HepG2 (cell line): ENCODE measurements around the gene MYOM1. TPM values are rescaled to one million over a fixed set of nuclear protein-coding genes. Genes with fewer than 3 reads are reported as not detected.

Source experiments
- CEBPG ChIP-seq: IDR thresholded peaks from 2 replicates; pipeline ENCODE4 v1.6.1; 2016
- ETV5 ChIP-seq: IDR thresholded peaks from 2 replicates; pipeline ENCODE4 v1.6.1; 2018; ENCODE audit warnings: missing biosample characterization, missing genetic modification reagents, inconsistent platforms, borderline replicate concordance
- FOXP1 ChIP-seq, 2 experiments: fragments of 450-650 bp in 1 of 2; IDR thresholded peaks; 2 replicates each; pipeline ENCODE4 v1.6.1; 2017 to 2018; ENCODE audit warnings: antibody characterized with exemption in 1 of 2
- GATAD2A ChIP-seq: IDR thresholded peaks from 2 replicates; pipeline ENCODE4 v1.6.1; 2016
- HNF4G ChIP-seq, 2 experiments: sonication (generic) in 1 of 2; formaldehyde crosslinking in 1 of 2; IDR thresholded peaks; 2 replicates each; pipeline versions ENCODE4 v1.4.0 to v1.6.1; 2011 to 2020; ENCODE audit warnings: borderline replicate concordance in 2 of 2, low read depth in 2 of 2, mild to moderate bottlenecking in 2 of 2, low read length in 1 of 2, missing genetic modification reagents in 1 of 2, moderate library complexity in 1 of 2
- MAZ ChIP-seq, 2 experiments: sonication (generic) in 1 of 2; formaldehyde crosslinking in 1 of 2; IDR thresholded peaks; 2 replicates each; pipeline versions ENCODE4 v1.5.0 to v1.6.1; 2012 to 2020; ENCODE audit warnings: low read depth in 2 of 2, mild to moderate bottlenecking in 2 of 2, borderline replicate concordance in 1 of 2, improper control_type of control experiment in 1 of 2, low read length in 1 of 2, missing genetic modification reagents in 1 of 2, moderate library complexity in 1 of 2
- MEIS1 ChIP-seq: sonication (generic); formaldehyde crosslinking; IDR thresholded peaks from 2 replicates; pipeline ENCODE4 v1.9.0; 2021; ENCODE audit warnings: mild to moderate bottlenecking, missing genetic modification reagents, moderate library complexity, borderline replicate concordance
- MYNN ChIP-seq: sonication (generic); formaldehyde crosslinking; IDR thresholded peaks from 2 replicates; pipeline ENCODE4 v1.4.0; 2020; ENCODE audit warnings: mild to moderate bottlenecking, low read depth, missing genetic modification reagents
- NR2F1 ChIP-seq, 2 experiments: fragments of 450-650 bp in 1 of 2; formaldehyde crosslinking in 1 of 2; IDR thresholded peaks; 2 replicates each; pipeline versions ENCODE4 v1.5.0 to v1.6.1; 2016 to 2020; ENCODE audit warnings: mild to moderate bottlenecking in 1 of 2, missing compliant biosample characterization in 1 of 2, missing genetic modification reagents in 1 of 2, moderate library complexity in 1 of 2
- NR2F6 ChIP-seq, 2 experiments: IDR thresholded peaks; 2 replicates each; pipeline ENCODE4 v1.6.1; 2016; ENCODE audit warnings: antibody characterized with exemption in 1 of 2, mild to moderate bottlenecking in 1 of 2
- PAXIP1 ChIP-seq: sonication (generic); formaldehyde crosslinking; conservative IDR thresholded peaks from 2 replicates; pipeline ENCODE4 v1.4.0; 2020; ENCODE audit warnings: mild to moderate bottlenecking, missing genetic modification reagents, moderate library complexity
- SOX6 ChIP-seq, 2 experiments: fragments of 450-650 bp in 1 of 2; sonication (generic) in 1 of 2; formaldehyde crosslinking in 1 of 2; IDR thresholded peaks; 2 replicates each; pipeline versions ENCODE4 v1.4.0 to v1.6.1; 2017 to 2020; ENCODE audit warnings: antibody characterized with exemption in 1 of 2, mild to moderate bottlenecking in 1 of 2, missing genetic modification reagents in 1 of 2
- TAF1 ChIP-seq: sonication (generic); formaldehyde crosslinking; IDR thresholded peaks from 2 replicates; pipeline ENCODE4 v1.4.0; 2020; ENCODE audit warnings: missing genetic modification reagents
- TBX2 ChIP-seq: sonication (generic); formaldehyde crosslinking; IDR thresholded peaks from 2 replicates; pipeline ENCODE4 v1.5.0; 2020; ENCODE audit warnings: missing genetic modification reagents, mild to moderate bottlenecking, borderline replicate concordance
- polyA plus RNA-seq, 8 experiments: library from polyadenylated mRNA; depleted of rRNA in 3 of 8; stranded (reverse) in 7 of 8; unstranded in 1 of 8; fragments of >200 nt; fragmentation: Illumina TruSeq in 4 of 8; extraction: Trizol in 4 of 8; gene quantifications; 2 replicates each; pipeline versions ENCODE4 v1.2.1 to v1.2.3, GENCODE V29; 2011 to 2016; ENCODE audit warnings: low read depth in 4 of 8, missing spikeins in 1 of 8, mixed read lengths in 1 of 8; ENCODE audit not compliant: insufficient read depth in 1 of 8
- total RNA-seq, 5 experiments: library from RNA; depleted of rRNA; stranded (reverse); fragments of >200 nt; fragmentation: Illumina TruSeq; extraction: Trizol; gene quantifications; 2 replicates each; pipeline ENCODE4 v1.2.3, GENCODE V29; 2016; ENCODE audit warnings: low read depth in 1 of 5
- TF ChIP-seq, protein P1 (sequence below): sonication (generic); formaldehyde crosslinking; IDR thresholded peaks from 2 replicates; pipeline ENCODE4 v1.4.0; 2020; ENCODE audit warnings: mild to moderate bottlenecking, low read depth, missing genetic modification reagents
- TF ChIP-seq, protein P2 (sequence below): IDR thresholded peaks from 2 replicates; pipeline ENCODE4 v1.4.0; 2020; ENCODE audit warnings: mild to moderate bottlenecking, missing genetic modification reagents

The MYOM1 gene
- total and polyA plus RNA-seq, 2 of the 13 experiments (the other 11 are each of a cell fraction or from before 2014, with no cell fraction given): 0.46 to 0.98 TPM

- TF ChIP-seq ETV5 (CRISPR knock-in tag): no peak
- no peak for TF ChIP-seq MYNN (CRISPR knock-in tag)
- TF ChIP-seq CEBPG (CRISPR knock-in tag): peak; percentile 11; the same call in 1 of the 2 replicates
- TF ChIP-seq NR2F1 (CRISPR knock-in tag; IDR thresholded peaks at IDR 0.05): peak in 1 of 2 experiments; percentile 58; a peak in 2 of 4 replicates
- TF ChIP-seq SOX6 (IDR thresholded peaks at IDR 0.05): no peak
- TF ChIP-seq SOX6 (CRISPR knock-in tag; IDR thresholded peaks at IDR 0.05): peak; percentile 78
- TF ChIP-seq, protein P1, sequence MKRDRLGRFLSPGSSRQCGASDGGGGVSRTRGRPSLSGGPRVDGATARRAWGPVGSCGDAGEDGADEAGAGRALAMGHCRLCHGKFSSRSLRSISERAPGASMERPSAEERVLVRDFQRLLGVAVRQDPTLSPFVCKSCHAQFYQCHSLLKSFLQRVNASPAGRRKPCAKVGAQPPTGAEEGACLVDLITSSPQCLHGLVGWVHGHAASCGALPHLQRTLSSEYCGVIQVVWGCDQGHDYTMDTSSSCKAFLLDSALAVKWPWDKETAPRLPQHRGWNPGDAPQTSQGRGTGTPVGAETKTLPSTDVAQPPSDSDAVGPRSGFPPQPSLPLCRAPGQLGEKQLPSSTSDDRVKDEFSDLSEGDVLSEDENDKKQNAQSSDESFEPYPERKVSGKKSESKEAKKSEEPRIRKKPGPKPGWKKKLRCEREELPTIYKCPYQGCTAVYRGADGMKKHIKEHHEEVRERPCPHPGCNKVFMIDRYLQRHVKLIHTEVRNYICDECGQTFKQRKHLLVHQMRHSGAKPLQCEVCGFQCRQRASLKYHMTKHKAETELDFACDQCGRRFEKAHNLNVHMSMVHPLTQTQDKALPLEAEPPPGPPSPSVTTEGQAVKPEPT (CRISPR knock-in tag): 0 out of 2 replicates have a peak, but pooled peaks have one; percentile 62
- TF ChIP-seq TBX2 (CRISPR knock-in tag): 0 out of 2 replicates have a peak, but pooled peaks have one; percentile 25
- peak; percentile 33; the same call in 1 of the 2 replicates for TF ChIP-seq HNF4G (IDR thresholded peaks at IDR 0.05; ENCODE audit: borderline replicate concordance, low read depth, low read length)
- TF ChIP-seq HNF4G (CRISPR knock-in tag; IDR thresholded peaks at IDR 0.05; ENCODE audit: borderline replicate concordance, low read depth): no peak
- TF ChIP-seq GATAD2A (CRISPR knock-in tag): peak; percentile 68
- TF ChIP-seq PAXIP1 (CRISPR knock-in tag): peak; percentile 55
- TF ChIP-seq MEIS1 (CRISPR knock-in tag): no peak
- no peak for TF ChIP-seq FOXP1 (IDR thresholded peaks at IDR 0.05)
- TF ChIP-seq FOXP1 (CRISPR knock-in tag; IDR thresholded peaks at IDR 0.05): 0 out of 2 replicates have a peak, but pooled peaks have one; percentile 16
- no peak; the same call in 1 of the 2 replicates for TF ChIP-seq NR2F6 (IDR thresholded peaks at IDR 0.05)
- TF ChIP-seq NR2F6 (CRISPR knock-in tag; IDR thresholded peaks at IDR 0.05): peak; percentile 51; the same call in 1 of the 2 replicates
- TF ChIP-seq, protein P2, sequence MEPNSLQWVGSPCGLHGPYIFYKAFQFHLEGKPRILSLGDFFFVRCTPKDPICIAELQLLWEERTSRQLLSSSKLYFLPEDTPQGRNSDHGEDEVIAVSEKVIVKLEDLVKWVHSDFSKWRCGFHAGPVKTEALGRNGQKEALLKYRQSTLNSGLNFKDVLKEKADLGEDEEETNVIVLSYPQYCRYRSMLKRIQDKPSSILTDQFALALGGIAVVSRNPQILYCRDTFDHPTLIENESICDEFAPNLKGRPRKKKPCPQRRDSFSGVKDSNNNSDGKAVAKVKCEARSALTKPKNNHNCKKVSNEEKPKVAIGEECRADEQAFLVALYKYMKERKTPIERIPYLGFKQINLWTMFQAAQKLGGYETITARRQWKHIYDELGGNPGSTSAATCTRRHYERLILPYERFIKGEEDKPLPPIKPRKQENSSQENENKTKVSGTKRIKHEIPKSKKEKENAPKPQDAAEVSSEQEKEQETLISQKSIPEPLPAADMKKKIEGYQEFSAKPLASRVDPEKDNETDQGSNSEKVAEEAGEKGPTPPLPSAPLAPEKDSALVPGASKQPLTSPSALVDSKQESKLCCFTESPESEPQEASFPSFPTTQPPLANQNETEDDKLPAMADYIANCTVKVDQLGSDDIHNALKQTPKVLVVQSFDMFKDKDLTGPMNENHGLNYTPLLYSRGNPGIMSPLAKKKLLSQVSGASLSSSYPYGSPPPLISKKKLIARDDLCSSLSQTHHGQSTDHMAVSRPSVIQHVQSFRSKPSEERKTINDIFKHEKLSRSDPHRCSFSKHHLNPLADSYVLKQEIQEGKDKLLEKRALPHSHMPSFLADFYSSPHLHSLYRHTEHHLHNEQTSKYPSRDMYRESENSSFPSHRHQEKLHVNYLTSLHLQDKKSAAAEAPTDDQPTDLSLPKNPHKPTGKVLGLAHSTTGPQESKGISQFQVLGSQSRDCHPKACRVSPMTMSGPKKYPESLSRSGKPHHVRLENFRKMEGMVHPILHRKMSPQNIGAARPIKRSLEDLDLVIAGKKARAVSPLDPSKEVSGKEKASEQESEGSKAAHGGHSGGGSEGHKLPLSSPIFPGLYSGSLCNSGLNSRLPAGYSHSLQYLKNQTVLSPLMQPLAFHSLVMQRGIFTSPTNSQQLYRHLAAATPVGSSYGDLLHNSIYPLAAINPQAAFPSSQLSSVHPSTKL (CRISPR knock-in tag): peak; percentile 63
- TF ChIP-seq TAF1 (CRISPR knock-in tag): no peak
- no peak for TF ChIP-seq MAZ (IDR thresholded peaks at IDR 0.05; ENCODE audit: borderline replicate concordance, low read depth, low read length)
- TF ChIP-seq MAZ (CRISPR knock-in tag; IDR thresholded peaks at IDR 0.05; ENCODE audit: low read depth): no peak
Observed at GRCh38 chr18:3153107-3153704, 66.6 kb downstream of the MYOM1 start (continued).
